ENCODE results near the gene KCNJ11. TPM values are rescaled to one million over a fixed set of nuclear protein-coding genes. Genes with fewer than 3 reads are reported as not detected.
"Not testable (repeated sequence)": the region's sequence is repeated elsewhere in the genome, so short reads cannot be mapped to it uniquely, and the experiment has no call there.

KCNJ11 gene
- total RNA-seq, result under 1 TPM in 1 of 2 donors, not detected in 1; 0.32 TPM

DNA sequence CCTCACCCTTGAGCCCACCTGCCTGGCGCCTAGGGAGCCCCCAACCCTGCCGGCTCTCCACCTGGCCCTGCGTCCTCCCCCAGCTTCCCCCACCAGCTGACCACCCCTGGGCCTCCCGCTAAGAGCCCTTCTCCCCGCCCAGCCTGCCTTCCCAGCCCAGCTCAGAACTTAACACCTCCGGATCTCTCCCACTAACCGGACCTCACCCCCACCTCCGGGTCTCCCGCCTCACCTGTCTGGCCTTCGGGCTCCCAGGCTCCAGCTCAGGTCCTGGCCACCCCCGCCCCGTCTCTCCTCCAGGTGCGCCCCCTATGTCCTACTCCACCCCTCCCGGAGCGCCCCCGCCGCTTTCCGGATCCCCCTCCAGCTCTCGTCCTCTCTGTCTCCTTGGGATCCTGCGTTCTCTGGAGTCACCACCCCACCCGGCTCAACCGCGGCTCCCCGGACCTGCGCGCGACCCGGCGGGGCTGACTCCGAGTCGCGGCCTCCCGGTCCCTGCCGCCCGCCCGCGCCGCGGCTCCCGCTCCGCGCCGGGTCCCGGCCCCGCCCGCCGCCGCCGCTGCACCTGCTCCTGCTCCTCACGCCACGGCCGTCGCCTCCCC, at the start of gene KCNJ11:
Gene KCNJ11 (minus strand): TSS at position 51 of the 602 bp plus-strand sequence. CDS start 568 bp downstream, outside the sequence.
- peak within 1 kb of the TSS; percentile 59 for H3K4me3 Mint-ChIP-seq
- no peaks in the 10 kb centered on the region for H3K27me3 Mint-ChIP-seq
- peak; percentile 66 for ATAC-seq (replicated peaks)
- no peaks in the 10 kb centered on the region for H3K9me3 Mint-ChIP-seq
- no peak within 1 kb of the TSS for H3K27ac Mint-ChIP-seq
- no peaks in the 10 kb centered on the region for H3K4me1 Mint-ChIP-seq
- H3K36me3 Mint-ChIP-seq (ENCODE audit: low read depth), result no peaks in the 10 kb centered on the region

DNA sequence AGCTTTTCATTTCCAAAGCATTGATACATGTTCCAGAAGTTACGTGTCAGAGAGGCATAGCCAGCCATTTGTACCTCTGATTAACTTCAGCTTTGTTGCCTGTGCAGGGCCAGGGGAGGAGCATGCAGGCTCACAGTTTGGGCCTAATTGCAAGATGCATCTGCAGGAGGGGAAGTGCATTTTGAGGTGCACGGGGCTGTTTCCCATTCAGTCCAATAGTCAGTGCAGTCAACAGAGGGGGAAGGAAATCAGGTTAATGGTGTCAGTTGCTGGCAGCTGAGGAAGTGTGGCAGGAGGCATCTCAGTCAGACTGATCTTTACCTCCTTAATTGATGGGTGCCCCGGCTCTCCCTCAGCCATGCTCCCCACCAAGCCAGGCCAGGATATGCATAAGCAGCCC, 48.9 kb upstream of the KCNJ11 start:
- ATAC-seq (replicated peaks), result no peak
- H3K4me3 Mint-ChIP-seq, result no peak overlapping the region
- H3K27me3 Mint-ChIP-seq, result peaks cover 21% of the 10 kb centered on the region
- H3K9me3 Mint-ChIP-seq, result peaks cover 4% of the 10 kb centered on the region
- no peaks in the 10 kb centered on the region for H3K4me1 Mint-ChIP-seq
- H3K36me3 Mint-ChIP-seq (ENCODE audit: low read depth), result no peaks in the 10 kb centered on the region
- no peak overlapping the region for H3K27ac Mint-ChIP-seq

DNA sequence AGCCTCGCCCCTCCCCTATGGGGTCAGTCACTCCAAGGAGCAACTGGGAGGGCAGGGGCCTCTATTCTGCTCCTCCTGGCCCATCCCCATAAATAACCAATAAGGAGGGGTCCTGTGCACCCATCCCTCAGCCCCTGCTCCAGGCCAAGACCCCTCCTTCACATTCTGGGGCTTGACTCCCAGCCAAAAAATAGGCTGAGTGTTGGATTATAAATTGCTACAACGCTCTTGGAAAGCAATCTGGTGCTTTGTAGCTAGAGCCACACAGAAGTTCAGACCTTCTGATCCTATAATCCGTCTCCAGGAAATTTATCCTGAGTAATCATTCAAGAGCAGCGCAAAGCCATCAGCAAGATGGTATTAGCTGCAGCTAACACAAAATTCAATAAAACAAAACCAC, 45.6 kb upstream of the KCNJ11 start:
- no peaks in the 10 kb centered on the region for H3K36me3 Mint-ChIP-seq (ENCODE audit: low read depth)
- peaks cover 4% of the 10 kb centered on the region for H3K27me3 Mint-ChIP-seq
- no peak overlapping the region for H3K27ac Mint-ChIP-seq
- no peaks in the 10 kb centered on the region for H3K4me1 Mint-ChIP-seq
- no peak overlapping the region for H3K4me3 Mint-ChIP-seq
- no peaks in the 10 kb centered on the region for H3K9me3 Mint-ChIP-seq
- no peak for ATAC-seq (replicated peaks)

DNA sequence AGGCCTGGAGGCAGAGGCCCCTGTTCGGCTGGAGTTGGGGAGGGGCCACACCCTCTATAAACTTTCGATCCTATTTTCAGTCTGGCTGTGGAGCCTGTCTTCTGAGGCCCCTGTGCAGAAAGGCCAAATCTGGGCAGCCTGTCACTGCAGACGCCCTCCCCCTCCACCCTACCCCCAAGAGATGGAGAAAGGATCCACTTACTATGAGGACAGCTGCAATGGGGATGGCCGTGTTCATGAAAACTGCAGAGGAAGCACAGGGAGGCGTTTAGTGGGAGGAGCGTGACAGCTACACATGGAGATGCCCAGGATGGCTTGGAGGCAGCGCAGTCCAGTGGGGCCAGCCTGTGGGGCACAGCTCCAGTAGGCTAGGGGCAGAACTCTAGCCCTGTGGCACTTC, 43.5 kb upstream of the KCNJ11 start:
- peaks cover 7% of the 10 kb centered on the region for H3K27me3 Mint-ChIP-seq
- H3K4me3 Mint-ChIP-seq, result no peak overlapping the region
- no peak overlapping the region for H3K27ac Mint-ChIP-seq
- H3K9me3 Mint-ChIP-seq, result no peaks in the 10 kb centered on the region
- H3K4me1 Mint-ChIP-seq, result no peaks in the 10 kb centered on the region
- no peak for ATAC-seq (replicated peaks)
- no peaks in the 10 kb centered on the region for H3K36me3 Mint-ChIP-seq (ENCODE audit: low read depth)

DNA sequence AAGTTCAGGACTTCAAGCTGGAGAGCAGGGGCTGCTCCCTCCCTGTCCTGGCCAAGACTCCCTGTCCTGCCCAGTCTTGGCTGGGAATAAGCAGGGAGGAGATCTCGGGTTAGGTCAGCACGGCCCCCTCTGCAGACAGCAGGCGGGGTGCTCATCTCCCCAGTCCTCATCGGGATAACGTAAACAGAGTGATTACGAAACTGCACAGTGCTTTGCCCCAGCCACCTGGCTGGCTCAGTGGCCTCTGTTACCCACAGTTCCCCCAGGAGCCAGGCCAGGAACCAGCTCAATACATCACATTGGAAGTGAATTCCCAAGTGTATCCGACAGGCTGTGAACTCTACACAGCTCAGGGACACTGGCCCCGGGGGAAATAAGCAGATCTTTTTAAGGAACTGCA, 42.7 kb upstream of the KCNJ11 start:
- H3K4me3 Mint-ChIP-seq, result no peak overlapping the region
- no peaks in the 10 kb centered on the region for H3K9me3 Mint-ChIP-seq
- no peaks in the 10 kb centered on the region for H3K36me3 Mint-ChIP-seq (ENCODE audit: low read depth)
- no peak for ATAC-seq (replicated peaks)
- H3K4me1 Mint-ChIP-seq, result no peaks in the 10 kb centered on the region
- peaks cover 7% of the 10 kb centered on the region for H3K27me3 Mint-ChIP-seq
- no peak overlapping the region for H3K27ac Mint-ChIP-seq

DNA sequence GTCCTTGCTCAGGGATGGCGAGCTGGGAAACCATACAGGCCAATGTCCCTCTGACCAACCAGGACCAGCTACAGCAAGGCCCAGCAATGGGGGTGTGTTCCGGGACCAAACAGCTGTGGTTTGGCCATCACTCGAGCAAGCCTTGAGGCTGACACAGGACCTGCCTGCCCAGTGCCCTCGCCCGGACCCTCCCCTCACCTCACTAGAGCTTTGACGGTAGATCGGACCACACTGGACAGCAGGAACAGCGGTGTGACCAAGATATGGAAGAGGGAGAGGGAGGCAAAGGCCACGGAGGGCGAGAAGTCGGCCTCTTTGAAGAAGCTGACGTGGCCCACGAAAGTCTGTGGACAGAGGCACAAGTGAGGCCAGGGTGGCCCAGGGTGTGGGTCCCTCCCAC, 42.2 kb upstream of the KCNJ11 start:
- Mint-ChIP-seq H3K27ac (no peak overlapping the region), H3K4me3 (no peak overlapping the region), H3K36me3 (ENCODE audit: low read depth) (no peaks in the 10 kb centered on the region), H3K27me3 (peaks cover 7% of the 10 kb centered on the region), H3K9me3 (no peaks in the 10 kb centered on the region), H3K4me1 (no peaks in the 10 kb centered on the region)
- no peak for ATAC-seq (replicated peaks)

DNA sequence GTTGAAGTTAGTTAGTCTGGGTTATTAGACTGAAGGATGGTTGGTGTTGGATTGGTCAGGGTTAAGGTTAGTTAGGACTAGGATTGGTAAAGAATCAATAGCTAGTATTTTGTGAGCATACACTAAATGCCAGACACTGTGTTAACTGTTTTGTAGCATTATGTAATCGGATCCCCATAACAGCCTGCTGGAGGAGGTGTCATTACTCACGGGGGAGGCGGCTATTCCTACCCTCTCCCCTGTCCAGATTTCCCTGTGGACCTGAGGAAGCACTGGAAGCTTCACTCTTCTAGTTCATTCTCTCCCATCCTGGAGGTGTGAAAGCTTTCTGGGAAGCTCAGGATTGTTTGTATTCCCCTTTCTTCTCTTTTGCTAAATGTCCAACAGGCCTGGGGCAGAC, 40.5 kb upstream of the KCNJ11 start:
- Mint-ChIP-seq H3K9me3 (no peaks in the 10 kb centered on the region), H3K27me3 (peaks cover 7% of the 10 kb centered on the region), H3K27ac (no peak overlapping the region), H3K36me3 (ENCODE audit: low read depth) (no peaks in the 10 kb centered on the region), H3K4me3 (no peak overlapping the region), H3K4me1 (no peaks in the 10 kb centered on the region)
- ATAC-seq (replicated peaks), result no peak

DNA sequence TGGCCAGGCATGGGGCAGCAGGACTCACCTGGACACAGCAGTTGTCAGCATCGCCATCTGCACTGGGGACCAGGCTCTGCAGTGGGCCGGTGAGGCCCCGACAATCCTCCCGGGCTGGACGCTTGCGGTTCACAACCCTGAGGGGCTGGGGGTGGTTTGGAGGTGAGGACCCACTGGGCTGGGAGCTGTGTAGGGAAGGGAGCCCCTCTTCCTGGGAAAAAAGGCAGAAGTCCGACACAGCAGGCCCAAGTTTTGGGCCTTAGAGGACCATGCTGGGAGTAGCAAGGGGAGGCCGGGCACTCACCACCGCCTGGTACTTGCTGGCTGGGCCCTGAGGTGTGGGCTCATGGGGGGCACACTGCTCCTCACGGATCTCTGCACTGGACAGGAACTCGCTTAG, 39.8 kb upstream of the KCNJ11 start:
- Mint-ChIP-seq H3K4me1 (no peaks in the 10 kb centered on the region), H3K27ac (no peak overlapping the region), H3K27me3 (peaks cover 7% of the 10 kb centered on the region), H3K36me3 (ENCODE audit: low read depth) (no peaks in the 10 kb centered on the region), H3K9me3 (no peaks in the 10 kb centered on the region), H3K4me3 (no peak overlapping the region)
- no peak for ATAC-seq (replicated peaks)

DNA sequence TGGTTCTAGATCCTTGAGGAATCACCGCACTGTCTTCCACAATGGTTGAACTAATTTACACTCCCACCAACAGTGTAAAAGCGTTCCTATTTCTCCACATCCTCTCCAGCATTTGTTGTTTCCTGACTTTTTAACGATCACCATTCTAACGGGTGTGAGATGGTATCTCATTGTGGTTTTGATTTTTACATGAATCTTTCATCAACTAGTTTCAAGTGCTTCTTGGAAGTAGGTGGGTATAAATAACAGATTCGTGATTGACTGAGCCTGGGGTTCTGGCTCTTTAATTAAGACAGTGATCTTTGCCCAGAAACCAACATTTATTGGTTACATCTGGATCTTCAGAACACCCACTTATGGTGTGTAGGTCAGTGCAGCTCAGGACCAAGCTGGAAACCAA, 37.8 kb upstream of the KCNJ11 start:
- H3K27me3 Mint-ChIP-seq, result peaks cover 20% of the 10 kb centered on the region
- not testable (repeated sequence) for H3K36me3 Mint-ChIP-seq (ENCODE audit: low read depth); H3K9me3 Mint-ChIP-seq; H3K4me1 Mint-ChIP-seq; H3K4me3 Mint-ChIP-seq; H3K27ac Mint-ChIP-seq; ATAC-seq (replicated peaks)

DNA sequence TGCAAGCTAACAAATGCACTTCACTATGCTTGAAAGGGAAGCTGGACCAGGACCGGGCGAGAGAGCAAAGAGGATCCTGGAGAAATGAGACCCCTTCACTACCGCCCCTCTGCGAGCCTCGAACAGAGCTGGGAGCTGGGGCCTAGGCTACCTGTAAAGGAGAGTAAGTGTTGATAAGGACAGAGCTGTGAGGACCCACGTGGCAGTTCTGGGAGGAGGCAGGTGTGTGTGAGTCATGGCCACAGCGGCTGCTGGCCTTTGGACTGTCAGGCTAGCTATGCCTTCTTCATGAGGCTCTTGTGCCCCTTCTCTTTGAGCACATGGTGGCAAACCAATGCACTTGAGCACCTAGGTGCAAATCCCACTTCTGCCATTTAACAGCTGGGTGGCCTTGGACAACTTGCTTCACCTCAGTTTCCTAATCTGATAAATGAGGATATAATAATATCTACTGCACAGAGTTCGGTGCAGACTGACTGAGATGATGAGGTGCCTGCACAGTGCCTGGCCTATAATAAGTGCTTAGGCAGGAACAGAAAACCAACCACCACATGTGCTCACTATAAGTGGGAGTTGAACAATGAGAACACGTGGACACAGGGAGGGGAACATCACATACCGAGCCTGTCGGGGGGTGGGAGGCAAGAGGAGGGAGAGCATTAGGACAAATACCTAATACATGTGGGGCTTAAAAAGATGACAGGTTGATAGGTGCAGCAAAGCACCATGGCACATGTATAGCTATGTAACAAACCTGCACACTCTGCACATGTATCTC, 35.3 kb upstream of the KCNJ11 start:
- H3K9me3 Mint-ChIP-seq, result no peaks in the 10 kb centered on the region
- no peaks in the 10 kb centered on the region for H3K4me1 Mint-ChIP-seq
- peaks cover 33% of the 10 kb centered on the region for H3K27me3 Mint-ChIP-seq
- no peak for ATAC-seq (replicated peaks)
- H3K4me3 Mint-ChIP-seq, result no peak overlapping the region
- no peaks in the 10 kb centered on the region for H3K36me3 Mint-ChIP-seq (ENCODE audit: low read depth)
- H3K27ac Mint-ChIP-seq, result no peak overlapping the region

DNA sequence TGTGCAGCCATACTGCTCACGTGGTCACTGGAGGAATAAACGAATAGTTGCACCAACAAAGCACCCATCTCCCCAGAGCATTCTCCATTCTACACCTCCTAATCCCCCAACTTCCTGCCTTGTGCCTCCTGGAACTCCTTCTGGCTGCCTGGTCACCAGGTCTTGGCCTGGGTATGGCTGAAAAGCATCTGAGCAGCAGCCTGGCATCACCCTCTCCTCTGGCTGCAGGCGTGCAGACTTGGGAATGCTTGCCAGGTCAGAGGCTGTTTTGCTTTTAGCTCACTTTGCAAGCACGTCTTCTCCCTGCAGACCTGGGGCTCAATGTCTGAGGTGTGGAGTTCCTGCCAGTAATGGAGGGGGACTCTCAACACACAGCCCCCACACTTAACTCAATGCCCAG, 33.3 kb upstream of the KCNJ11 start:
- no peak for ATAC-seq (replicated peaks)
- Mint-ChIP-seq H3K27me3 (peaks cover 32% of the 10 kb centered on the region), H3K9me3 (no peaks in the 10 kb centered on the region), H3K4me1 (no peaks in the 10 kb centered on the region), H3K4me3 (no peak overlapping the region), H3K27ac (no peak overlapping the region), H3K36me3 (ENCODE audit: low read depth) (no peaks in the 10 kb centered on the region)

DNA sequence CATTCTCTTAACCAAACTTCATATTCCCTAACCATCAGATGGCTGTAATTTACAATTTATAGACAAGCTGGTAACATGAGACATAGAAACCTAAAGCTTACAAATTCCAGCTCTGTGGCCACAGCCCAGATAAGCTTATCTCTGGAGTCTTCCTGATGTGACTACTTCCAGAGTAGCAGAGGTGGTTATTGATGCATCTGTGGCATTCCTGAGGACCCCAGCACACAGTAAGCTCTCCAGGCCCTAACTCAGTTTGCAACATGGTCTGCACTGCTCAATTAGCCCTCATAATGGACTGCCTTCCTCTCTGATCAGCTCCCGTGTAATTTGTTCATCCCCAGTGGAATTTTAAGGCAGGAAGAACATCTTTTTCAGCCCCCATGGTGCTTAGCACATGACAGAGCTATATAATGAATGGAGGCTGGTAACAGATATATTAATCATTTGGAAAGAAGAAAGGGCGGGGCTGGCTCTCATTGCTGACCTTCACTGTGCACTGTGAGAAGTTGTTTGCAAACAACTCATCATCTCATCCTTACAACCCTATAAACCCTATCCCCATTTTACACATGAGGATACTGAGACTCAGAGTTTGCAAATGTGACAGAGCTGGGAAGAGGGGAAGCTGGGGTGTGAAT, 30.1 kb upstream of the KCNJ11 start:
- Mint-ChIP-seq H3K9me3 (no peaks in the 10 kb centered on the region), H3K36me3 (ENCODE audit: low read depth) (no peaks in the 10 kb centered on the region), H3K4me1 (no peaks in the 10 kb centered on the region), H3K27ac (no peak overlapping the region), H3K27me3 (peaks cover 40% of the 10 kb centered on the region), H3K4me3 (no peak overlapping the region)
- ATAC-seq (replicated peaks), result no peak

DNA sequence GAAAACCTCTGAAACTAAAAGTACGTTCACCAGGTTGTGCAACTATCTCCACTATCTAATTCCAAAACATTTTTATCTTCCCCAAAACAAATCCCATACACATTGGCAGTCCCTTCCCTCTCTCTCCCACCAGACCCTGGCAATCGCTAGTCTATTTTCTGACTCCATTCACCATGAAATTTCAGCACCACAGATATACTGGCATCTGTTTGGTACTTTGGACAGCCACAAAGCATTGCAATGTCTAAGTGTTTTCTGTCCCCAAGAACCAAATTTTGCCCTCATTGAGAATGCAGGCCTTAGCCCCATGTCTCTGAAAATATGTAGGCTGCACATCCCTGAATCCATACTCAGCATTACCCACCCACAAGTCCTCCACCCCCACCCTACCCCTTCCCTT, 28.0 kb upstream of the KCNJ11 start:
- H3K27me3 Mint-ChIP-seq, result peaks cover 31% of the 10 kb centered on the region
- ATAC-seq (replicated peaks), result no peak
- no peak overlapping the region for H3K4me3 Mint-ChIP-seq
- H3K9me3 Mint-ChIP-seq, result no peaks in the 10 kb centered on the region
- no peak overlapping the region for H3K27ac Mint-ChIP-seq
- H3K36me3 Mint-ChIP-seq (ENCODE audit: low read depth), result no peaks in the 10 kb centered on the region
- no peaks in the 10 kb centered on the region for H3K4me1 Mint-ChIP-seq

DNA sequence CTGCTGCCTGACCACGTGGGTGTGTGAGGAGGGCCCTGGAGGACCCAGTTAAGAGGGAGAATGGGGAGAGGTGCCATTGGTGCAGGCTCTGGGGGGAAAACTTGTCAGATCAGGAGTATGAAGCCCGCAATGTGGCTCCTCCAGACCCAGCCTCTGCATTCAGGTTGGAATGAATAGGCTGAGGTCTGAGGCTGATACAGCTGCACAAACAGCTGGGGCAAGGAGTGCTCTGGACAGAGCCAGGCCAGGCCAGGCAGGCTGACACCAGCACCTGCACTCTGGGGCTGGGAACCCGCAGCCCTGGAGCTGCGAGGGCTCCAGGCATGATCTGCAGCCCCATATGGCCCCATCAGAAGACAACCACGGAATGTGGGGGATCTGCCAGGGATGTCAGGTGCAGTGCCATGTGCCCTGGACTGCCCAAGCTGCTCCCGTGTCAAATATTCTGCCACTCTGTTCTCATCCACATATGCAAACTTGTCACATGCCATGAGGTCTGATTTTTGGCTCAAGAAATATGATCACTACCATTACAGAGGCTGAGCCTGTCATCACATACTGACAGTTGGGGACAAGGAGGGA, 27.2 kb upstream of the KCNJ11 start:
- no peak overlapping the region for H3K4me3 Mint-ChIP-seq
- H3K36me3 Mint-ChIP-seq (ENCODE audit: low read depth), result no peaks in the 10 kb centered on the region
- H3K9me3 Mint-ChIP-seq, result no peaks in the 10 kb centered on the region
- H3K27me3 Mint-ChIP-seq, result peaks cover 28% of the 10 kb centered on the region
- no peak for ATAC-seq (replicated peaks)
- H3K27ac Mint-ChIP-seq, result no peak overlapping the region
- no peaks in the 10 kb centered on the region for H3K4me1 Mint-ChIP-seq

DNA sequence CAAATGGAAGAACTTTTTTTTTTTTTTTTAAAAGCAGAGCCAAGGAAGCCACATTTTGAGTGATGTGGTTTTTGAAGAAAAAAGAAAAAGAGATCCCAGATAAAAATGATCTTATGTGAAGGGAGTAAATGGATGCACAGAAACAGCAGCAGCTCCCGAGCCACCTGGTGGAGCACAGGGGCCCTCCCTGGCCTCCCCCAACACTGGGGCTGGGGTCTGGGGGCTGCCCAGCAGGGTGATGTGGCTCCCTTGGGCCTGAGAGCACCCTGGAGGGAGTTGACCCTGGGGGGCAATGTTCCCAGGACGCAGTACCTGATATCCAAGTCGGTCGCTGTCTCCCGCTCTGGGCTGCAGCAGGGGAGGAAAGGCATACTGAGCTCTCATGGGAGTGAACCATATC, 26.5 kb upstream of the KCNJ11 start:
- Mint-ChIP-seq H3K27ac (no peak overlapping the region), H3K27me3 (peaks cover 28% of the 10 kb centered on the region), H3K4me1 (no peaks in the 10 kb centered on the region), H3K36me3 (ENCODE audit: low read depth) (no peaks in the 10 kb centered on the region), H3K9me3 (no peaks in the 10 kb centered on the region), H3K4me3 (no peak overlapping the region)
- ATAC-seq (replicated peaks), result no peak
